Measurements from ENCODE around the gene ZNF892.

ZNF892 gene

GRCh38 chr2:95159690-95160449 is 47.5 kb upstream of the ZNF892 start, which contains the start of gene ZNF514:
Gene ZNF514, minus strand, starts transcription at chr2:95159848. Its CDS starts 6,595 bp downstream, at chr2:95153253.
- Histone ChIP-seq H3F3A (ENCODE audit: low read depth) (no peaks in the 10 kb centered on the region), H4K20me1 (ENCODE audit: insufficient read depth, low read length, poor library complexity, severe bottlenecking) (no peaks in the 10 kb centered on the region), H3K27me3 (ENCODE audit: insufficient read depth, low read length, poor library complexity, severe bottlenecking) (no peaks in the 10 kb centered on the region), H3K4me3 (ENCODE audit: low read length, poor library complexity, severe bottlenecking) (peak within 1 kb of the TSS; percentile 76), H3K79me2 (ENCODE audit: insufficient read depth, low read length) (peaks cover 13% of the 10 kb centered on the region; the same call in 1 of the 2 replicates), H3K9me3 (ENCODE audit: insufficient read depth, low read depth, low read length) (no peaks in the 10 kb centered on the region), H2AFZ (ENCODE audit: low read length) (peak within 1 kb of the TSS; percentile 89), H3K9me2 (replicated peaks; ENCODE audit: low read depth, low read length) (no peaks in the 10 kb centered on the region), H3K4me2 (ENCODE audit: low read depth, low read length, poor library complexity, severe bottlenecking) (peak within 1 kb of the TSS; percentile 83), H3K4me1 (ENCODE audit: insufficient read depth, low read length, poor library complexity, severe bottlenecking) (peaks cover 20% of the 10 kb centered on the region), H3K36me3 (ENCODE audit: insufficient read depth, low read length) (no peaks in the 10 kb centered on the region), H3K9ac (ENCODE audit: low read depth, low read length, poor library complexity, severe bottlenecking) (peak within 1 kb of the TSS; percentile 74)
- no peak for TF ChIP-seq CTCF (conservative IDR thresholded peaks at IDR 0.05; ENCODE audit: low read length)
- no peak for TF ChIP-seq EZH2phosphoT487 (IDR thresholded peaks at IDR 0.05; ENCODE audit: borderline replicate concordance)

GRCh38 chr2:95165030-95165370 is 42.3 kb upstream of the ZNF892 start:
- Histone ChIP-seq H4K20me1 (ENCODE audit: insufficient read depth, low read length, poor library complexity, severe bottlenecking) (no peaks in the 10 kb centered on the region), H3K9me3 (ENCODE audit: insufficient read depth, low read depth, low read length) (no peaks in the 10 kb centered on the region), H3K4me2 (ENCODE audit: low read depth, low read length, poor library complexity, severe bottlenecking) (peak overlapping the region; percentile 78), H3K9me2 (replicated peaks; ENCODE audit: low read depth, low read length) (no peaks in the 10 kb centered on the region), H3K27me3 (ENCODE audit: insufficient read depth, low read length, poor library complexity, severe bottlenecking) (no peaks in the 10 kb centered on the region), H3K79me2 (ENCODE audit: insufficient read depth, low read length) (peaks cover 28% of the 10 kb centered on the region; the same call in 1 of the 2 replicates), H2AFZ (ENCODE audit: low read length) (peak overlapping the region; percentile 94), H3K4me3 (ENCODE audit: low read length, poor library complexity, severe bottlenecking) (peak overlapping the region; percentile 91), H3K36me3 (ENCODE audit: insufficient read depth, low read length) (no peaks in the 10 kb centered on the region), H3K9ac (ENCODE audit: low read depth, low read length, poor library complexity, severe bottlenecking) (peak overlapping the region; percentile 89), H3K4me1 (ENCODE audit: insufficient read depth, low read length, poor library complexity, severe bottlenecking) (peaks cover 23% of the 10 kb centered on the region), H3F3A (ENCODE audit: low read depth) (no peaks in the 10 kb centered on the region)
- no peak for TF ChIP-seq CTCF (conservative IDR thresholded peaks at IDR 0.05; ENCODE audit: low read length)
- no peak for TF ChIP-seq EZH2phosphoT487 (IDR thresholded peaks at IDR 0.05; ENCODE audit: borderline replicate concordance)

- no peaks in the 10 kb centered on the region for H3K27me3 ChIP-seq (ENCODE audit: insufficient read depth, low read length, poor library complexity, severe bottlenecking)
- H4K20me1 ChIP-seq (ENCODE audit: insufficient read depth, low read length, poor library complexity, severe bottlenecking): no peaks in the 10 kb centered on the region
- H3K9ac ChIP-seq (ENCODE audit: low read depth, low read length, poor library complexity, severe bottlenecking): peak within 1 kb of the TSS; percentile 89
- no peaks in the 10 kb centered on the region for H3F3A ChIP-seq (ENCODE audit: low read depth)
- H3K4me3 ChIP-seq (ENCODE audit: low read length, poor library complexity, severe bottlenecking): peak within 1 kb of the TSS; percentile 91
- no peaks in the 10 kb centered on the region for H3K9me2 ChIP-seq (replicated peaks; ENCODE audit: low read depth, low read length)
- no peaks in the 10 kb centered on the region for H3K36me3 ChIP-seq (ENCODE audit: insufficient read depth, low read length)
- H3K4me1 ChIP-seq (ENCODE audit: insufficient read depth, low read length, poor library complexity, severe bottlenecking): peaks cover 23% of the 10 kb centered on the region
- H3K79me2 ChIP-seq (ENCODE audit: insufficient read depth, low read length): peaks cover 28% of the 10 kb centered on the region; the same call in 1 of the 2 replicates
- no peak for TF ChIP-seq EZH2phosphoT487 (IDR thresholded peaks at IDR 0.05; ENCODE audit: borderline replicate concordance)
- no peak for TF ChIP-seq CTCF (conservative IDR thresholded peaks at IDR 0.05; ENCODE audit: low read length)
- peak within 1 kb of the TSS; percentile 94 for H2AFZ ChIP-seq (ENCODE audit: low read length)
- H3K4me2 ChIP-seq (ENCODE audit: low read depth, low read length, poor library complexity, severe bottlenecking): peak within 1 kb of the TSS; percentile 99
- H3K9me3 ChIP-seq (ENCODE audit: insufficient read depth, low read depth, low read length): no peaks in the 10 kb centered on the region
These were observed 41.8 kb upstream of the ZNF892 start, which contains the start of gene ZNF2 for GRCh38 chr2:95165371-95166064. Gene ZNF2, plus strand, starts transcription at chr2:95165809. Its CDS starts 10,418 bp downstream, at chr2:95176227.

Measured in Loucy (cell line).